HG03442 (cell line): Measurements from ENCODE around the gene PTGES.

Experiments used
- ATAC-seq: cut with Tn5 transposase; IDR thresholded peaks from one replicate; pipeline ENCODE4 v1.9.1; 2021; ENCODE audit warnings: mild to moderate bottlenecking, moderate library complexity; ENCODE audit not compliant: unreplicated experiment

Gene PTGES

GRCh38 chr9:129748249-129748648, 4.6 kb downstream of the PTGES start:
- ATAC-seq, result no peak

DNA sequence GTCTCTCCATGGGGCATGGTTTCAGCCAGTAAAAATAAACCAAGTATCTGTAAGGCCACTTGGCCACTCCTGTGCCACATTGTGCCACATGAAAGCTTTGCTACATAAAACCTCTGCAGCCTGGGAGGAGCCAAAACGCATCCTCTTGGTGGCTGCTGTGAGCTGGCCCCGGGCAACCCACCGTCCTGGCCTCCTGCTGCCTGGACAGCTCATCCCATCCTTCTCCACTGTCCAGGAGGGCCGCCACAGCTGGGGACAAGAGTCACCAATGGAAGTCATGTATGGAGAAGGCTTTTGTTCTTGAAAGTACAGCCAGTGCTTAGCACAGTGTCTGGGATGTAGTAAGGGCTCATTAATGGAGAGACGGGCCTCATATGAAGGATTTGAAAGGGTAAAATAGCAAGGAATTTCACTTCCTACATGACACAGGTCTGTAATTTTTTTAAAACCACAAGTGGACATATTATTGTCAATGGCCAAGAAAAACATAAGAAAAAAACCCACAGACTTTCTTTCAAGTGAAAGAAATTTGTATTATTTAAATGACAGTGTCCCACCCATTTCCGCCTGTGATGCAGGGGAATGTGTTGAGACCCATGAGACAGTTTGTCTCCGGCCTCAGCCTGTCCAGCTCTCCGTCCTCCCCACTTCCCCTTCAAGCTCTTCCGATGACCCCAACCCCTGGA, 6.6 kb downstream of the PTGES start:
- no peak for ATAC-seq

GRCh38 chr9:129745200-129745599, 7.6 kb downstream of the PTGES start:
- no peak for ATAC-seq

DNA sequence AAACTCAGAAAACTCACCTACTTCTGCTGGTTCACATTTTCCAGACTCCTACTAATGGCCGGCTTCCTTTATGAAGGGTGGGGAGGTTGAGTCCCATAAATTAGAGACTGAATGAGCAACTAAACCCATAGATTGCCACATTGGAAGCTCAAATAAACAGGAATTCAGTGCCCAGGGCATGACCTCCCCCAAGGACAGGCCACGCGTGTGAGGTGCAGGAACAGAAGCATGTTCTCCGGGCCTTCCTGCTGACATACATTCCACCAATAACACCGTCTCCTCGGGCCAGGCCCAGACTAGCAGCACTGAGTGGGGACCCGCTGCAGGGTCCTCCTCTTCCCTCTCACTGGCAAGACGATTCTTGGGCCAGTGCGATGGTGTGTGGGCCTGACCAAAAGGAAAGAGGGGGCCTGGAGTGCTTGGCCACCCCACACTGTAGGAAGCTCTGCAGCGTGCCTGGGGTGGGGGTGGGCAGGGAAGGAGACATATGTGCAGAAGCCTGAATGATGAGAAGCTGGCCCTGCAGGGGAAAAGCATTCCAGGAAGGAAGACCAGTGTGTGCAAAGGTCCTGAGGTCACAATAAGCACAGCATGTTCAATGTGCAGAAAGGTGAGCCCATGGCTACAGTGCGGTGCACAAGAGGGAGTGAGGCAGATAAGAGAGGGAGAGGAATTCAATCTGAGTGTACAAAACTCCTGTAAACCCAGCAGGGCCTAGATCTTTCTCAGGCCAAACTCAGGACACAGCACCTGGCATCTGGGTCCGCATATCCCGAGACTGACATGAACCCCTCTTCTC, 12.0 kb downstream of the PTGES start:
- no peak for ATAC-seq

- no peak for ATAC-seq
Measured at GRCh38 chr9:129740174-129740573, 12.7 kb downstream of the PTGES start.

DNA sequence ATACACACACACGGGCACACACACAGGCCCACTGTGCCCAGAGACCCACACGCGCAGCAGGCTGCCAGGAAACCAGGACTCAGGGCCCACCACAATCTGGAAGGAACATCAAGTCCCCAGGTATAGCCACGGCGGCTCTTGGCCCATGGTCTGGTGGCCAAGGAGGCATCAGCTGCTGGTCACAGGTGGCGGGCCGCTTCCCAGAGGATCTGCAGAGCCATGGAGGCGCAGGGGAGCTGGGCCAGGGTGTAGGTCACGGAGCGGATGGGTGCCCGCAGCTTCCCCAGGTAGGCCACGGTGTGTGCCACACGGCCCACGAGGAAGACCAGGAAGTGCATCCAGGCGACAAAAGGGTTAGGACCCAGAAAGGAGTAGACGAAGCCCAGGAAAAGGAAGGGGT, 13.4 kb downstream of the PTGES start:
- ATAC-seq, result no peak

DNA sequence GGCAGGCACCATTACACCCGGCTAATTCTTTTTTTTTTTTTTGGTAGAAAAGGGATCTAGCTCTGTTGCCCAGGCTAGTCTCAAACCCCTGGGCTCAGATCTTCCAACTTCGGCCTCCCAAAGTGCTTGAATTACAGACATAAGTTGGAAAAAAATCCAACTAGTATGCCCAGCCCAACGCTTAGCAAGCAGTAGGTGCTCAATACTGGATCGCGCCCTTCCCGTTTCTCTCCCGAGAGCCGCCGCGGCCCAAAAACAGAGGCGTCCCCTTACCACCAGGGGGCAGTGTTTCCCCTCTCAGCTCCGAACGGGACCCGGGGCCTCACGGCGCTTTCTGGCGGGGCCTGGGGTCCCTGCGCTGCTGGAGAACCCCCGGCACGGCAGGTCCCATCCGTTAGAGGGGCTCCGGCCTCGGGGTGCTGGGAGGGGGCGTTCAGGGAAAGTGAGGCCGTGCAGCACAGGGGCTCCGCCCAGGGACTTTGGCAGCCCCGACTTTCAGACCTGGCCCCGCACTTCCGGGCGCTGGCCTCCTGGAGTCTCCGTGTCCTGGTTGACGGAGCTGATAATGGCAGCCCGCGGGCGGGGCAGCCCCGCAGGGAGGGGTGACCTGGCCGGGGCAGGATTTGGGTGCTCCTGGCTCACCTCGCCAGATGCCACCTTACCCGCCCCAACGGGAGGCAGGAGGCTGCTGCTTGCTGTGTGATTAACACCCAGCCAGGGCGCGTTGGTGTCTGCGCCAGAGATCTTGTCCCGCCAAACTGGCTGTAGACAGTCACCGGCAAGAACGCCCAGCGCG, 15.2 kb downstream of the PTGES start:
- ATAC-seq, result peak; percentile 55

DNA sequence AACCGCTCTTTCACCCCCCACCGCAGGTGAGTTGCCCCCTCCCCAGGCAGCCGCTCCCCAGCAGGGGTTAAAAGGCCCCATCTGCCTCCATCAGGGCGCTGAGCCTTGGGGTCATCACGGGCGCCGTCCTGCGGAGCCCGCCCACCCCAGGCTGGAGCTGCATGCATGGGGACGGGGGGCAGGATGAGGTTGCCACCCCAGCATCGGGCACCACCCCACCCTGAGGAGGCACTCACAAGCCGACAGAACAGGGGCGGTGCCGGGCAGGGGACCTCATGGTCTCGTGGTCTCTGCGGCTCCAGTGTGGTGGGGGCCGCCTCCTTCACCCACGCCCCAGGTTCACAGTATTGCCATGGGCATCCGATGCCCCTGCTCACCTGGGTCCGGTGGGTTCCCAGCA, 16.5 kb downstream of the PTGES start:
- no peak for ATAC-seq

DNA sequence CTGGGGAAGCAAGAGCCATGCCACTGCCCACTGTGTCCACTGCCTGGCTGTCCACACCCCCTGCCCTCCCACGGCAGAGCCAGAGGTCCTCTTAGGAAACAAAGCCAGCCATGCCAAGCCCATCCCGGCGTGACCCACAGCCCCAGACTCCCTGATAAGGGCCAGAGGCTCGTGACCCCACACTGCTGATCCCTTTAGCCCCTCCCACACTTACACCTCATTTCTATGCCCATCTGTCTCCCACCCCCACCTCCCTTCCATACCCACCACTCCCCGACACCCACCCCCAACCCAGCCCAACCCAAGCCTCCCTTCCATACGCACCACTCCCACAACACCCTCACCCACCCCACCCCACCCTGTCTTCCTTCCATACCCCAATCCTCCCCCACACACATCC, 17.3 kb downstream of the PTGES start:
- no peak for ATAC-seq

GRCh38 chr9:129733632-129733953, 19.2 kb downstream of the PTGES start:
- ATAC-seq, result no peak

GRCh38 chr9:129732946-129733631, 19.8 kb downstream of the PTGES start:
- no peak for ATAC-seq

- no peak for ATAC-seq
Measured at GRCh38 chr9:129732100-129732499, 20.7 kb downstream of the PTGES start.

DNA sequence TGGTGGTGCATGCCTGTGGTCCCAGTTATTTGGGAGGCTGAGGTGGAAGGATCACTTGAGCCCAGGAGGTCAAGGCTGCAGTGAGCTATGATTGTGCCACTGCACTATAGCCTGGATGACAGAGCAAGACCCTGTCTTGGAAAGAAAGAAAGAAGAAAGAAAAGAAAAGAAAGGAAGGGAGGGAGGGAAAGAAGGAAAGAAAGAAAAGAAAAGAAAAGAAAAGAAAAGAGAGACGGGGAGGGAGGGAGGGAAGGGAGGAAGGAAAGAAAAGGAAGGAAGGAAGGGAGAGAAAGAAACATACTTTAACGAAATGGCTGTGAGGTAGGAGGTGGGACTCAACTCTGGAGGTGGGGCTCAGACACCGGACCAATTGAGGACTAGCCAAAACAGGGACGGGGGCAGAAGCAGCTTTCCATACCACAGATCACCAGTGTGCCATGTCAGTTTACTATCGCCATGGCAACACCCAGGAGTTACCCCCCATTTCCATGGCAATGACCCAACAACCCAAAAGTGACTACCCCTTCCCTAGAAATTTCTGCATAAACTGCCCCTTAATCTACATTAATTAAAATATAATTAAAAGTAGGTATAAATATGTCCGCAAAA, 21.3 kb downstream of the PTGES start:
- no peak for ATAC-seq

- ATAC-seq, result no peak
Measured at GRCh38 chr9:129728744-129729143, 24.1 kb downstream of the PTGES start.

GRCh38 chr9:129726322-129727160, 26.3 kb downstream of the PTGES start:
- ATAC-seq, result no peak

GRCh38 chr9:129725795-129726251, 27.0 kb downstream of the PTGES start:
- no peak for ATAC-seq

DNA sequence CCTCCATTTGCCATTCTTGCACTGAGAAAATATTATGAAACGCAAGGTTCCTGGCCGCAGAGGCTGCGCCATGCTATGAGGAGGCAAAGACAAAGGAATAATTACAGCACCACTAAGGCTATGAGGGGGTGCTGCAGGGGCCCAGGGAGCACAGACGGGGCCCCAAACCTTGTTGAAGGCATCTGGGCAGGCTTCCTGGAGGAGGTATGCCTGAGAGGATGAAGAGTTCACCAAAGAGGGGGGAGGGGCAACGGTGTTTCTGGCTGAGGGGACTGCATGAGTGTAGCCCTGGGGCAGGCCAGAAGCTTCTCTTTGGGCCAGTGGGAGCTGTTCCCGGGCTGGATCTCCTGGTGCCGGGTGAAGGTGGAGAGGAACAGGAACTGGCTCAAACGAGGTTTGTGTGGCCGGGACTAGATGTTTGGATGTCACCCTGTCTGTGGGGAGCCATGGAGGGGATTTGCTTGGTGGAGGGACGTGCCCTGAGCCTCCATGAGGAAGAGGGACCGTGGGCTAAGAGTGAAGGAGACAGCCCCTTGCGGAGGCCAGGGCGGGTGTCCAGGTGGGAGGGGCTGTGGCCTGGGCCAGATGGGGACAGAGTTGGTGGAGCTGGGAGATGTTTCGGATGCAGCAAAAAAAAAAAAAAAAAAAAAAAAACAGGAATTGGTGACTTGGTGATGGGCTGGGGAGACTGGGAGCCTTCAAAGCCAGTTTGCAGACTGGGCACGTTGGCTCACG, 28.2 kb downstream of the PTGES start:
- no peak for ATAC-seq

- ATAC-seq, result no peak
Measured at GRCh38 chr9:129722913-129723312, 29.9 kb downstream of the PTGES start.

GRCh38 chr9:129720865-129721545, 31.8 kb downstream of the PTGES start:
- no peak for ATAC-seq
